GM21528 (cell line): ENCODE results near the gene SIGLEC1.

ENCODE experiments used
- ATAC-seq: cut with Tn5 transposase; IDR thresholded peaks from one replicate; pipeline ENCODE4 v1.9.1; 2021; ENCODE audit warnings: mild to moderate bottlenecking, moderate library complexity; ENCODE audit not compliant: unreplicated experiment, low FRiP score

The SIGLEC1 gene

DNA sequence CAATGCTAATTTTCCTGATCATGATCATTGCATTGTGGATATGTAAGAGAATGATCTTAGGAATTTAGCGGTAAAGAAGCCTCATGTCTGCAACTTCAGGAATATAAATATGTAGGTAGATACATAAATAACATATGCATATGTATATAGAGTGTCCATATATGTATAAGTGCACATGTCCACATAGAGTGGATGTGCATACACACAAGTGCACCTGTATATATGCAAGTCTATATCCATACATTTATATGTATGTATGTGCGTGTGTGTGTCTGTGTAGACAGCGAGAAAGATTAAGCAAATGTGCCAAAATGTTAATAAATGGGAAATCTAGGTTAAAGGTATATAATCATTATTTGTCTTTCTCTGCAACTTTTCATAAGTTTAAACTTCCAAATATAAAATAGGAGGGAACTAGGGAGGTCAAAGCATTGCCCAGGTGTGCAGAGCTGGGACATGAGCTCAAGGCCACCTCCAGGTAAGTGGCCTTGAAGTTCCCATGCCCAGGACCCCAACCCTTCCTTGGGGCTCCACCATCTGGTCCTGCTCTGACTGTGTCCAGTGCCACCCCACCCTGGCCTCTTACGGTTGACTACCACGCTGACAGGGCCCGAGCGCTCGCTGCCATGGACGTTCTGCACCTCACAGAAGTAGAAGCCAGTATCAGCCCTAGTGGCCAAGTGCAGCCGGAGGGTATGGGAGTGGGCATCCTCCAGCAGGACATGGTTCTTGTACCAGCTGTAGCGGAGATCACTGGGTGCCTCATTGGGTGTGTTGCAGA is 9.6 kb downstream of the SIGLEC1 start:
- no peak for ATAC-seq

DNA sequence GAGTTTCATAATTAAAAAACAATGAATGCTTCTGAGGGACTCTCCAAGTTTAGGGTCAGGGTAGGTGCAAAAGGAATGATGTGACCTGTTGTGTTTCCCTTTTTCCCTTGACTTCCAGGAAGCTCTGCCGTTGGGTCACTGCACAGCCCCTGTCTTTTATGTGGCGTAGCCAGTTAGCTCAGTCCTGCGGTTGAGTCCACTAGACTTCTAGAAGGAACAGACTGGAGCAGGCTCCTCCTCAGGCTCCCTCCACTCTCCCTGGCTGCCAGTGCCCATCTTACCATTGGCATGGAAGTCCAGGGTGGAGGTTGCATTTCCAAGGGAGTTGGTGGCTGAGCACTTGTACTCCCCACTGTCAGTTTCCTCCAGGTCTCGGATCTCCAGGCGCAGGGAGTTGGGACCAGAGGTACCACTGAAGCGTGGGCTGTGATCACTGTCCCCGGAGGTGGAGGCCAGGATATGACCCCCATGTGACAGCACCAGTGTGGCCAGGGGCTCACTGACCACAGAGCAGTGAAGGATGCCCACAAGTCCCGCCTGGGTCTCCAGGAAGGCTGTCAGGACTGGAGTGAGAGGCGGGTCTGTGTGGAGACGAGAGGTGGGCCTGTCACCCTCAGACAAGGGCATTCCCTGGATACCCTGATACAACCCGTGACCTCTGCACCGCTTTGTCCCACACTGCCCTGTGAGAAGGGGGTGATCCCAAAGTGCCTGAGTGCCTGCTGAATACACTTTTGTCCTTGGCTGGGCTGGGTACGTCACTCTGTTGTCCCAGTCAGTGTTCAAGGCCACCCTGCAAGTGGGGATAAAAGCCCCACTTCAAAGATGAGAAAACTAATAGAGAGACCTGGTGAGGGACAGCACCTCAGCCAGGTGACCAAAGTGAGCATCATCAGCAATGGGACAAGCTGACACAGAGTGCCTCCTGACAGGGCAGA is 11.1 kb downstream of the SIGLEC1 start:
- no peak for ATAC-seq

DNA sequence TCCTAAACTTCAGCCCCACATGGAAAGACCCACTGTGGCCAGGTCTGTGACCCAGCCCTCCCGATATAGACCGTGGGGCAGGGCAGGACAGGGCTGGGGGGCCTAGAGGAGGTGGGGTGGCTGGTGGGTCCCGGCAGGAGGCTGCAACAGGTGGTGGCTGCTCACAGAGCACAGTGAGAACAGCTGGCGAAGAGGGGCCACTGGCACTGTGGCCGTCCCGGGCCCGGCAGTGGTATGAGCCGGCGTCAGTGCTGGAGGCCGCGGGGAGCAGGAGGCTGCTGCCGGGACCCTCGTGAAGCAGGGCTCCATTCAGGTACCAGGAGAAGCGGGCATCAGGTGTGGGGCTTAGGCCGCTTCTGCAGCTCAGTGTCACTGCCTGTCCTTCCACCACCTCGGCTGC is 13.4 kb downstream of the SIGLEC1 start:
- no peak for ATAC-seq

DNA sequence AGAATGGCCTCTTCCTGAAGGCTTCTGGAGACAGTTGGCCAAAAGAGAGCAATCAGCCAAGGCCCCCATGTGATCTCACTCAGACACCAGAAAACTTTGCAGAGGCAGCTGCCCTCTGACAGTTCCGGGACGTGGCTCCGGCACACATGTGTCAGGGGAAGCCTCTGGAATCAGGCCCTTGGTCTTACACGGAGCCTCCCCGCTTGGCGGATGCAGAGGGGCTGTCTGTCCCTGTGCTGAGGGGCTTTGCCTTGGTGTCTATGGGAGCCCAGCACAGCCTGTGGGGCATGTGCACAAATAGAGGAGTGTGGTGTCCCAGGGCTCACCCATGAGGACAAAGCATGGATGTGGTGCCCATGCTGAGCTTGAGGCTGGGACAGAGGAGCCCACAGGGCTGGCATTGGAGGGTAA is 13.8 kb downstream of the SIGLEC1 start:
- ATAC-seq, result no peak

DNA sequence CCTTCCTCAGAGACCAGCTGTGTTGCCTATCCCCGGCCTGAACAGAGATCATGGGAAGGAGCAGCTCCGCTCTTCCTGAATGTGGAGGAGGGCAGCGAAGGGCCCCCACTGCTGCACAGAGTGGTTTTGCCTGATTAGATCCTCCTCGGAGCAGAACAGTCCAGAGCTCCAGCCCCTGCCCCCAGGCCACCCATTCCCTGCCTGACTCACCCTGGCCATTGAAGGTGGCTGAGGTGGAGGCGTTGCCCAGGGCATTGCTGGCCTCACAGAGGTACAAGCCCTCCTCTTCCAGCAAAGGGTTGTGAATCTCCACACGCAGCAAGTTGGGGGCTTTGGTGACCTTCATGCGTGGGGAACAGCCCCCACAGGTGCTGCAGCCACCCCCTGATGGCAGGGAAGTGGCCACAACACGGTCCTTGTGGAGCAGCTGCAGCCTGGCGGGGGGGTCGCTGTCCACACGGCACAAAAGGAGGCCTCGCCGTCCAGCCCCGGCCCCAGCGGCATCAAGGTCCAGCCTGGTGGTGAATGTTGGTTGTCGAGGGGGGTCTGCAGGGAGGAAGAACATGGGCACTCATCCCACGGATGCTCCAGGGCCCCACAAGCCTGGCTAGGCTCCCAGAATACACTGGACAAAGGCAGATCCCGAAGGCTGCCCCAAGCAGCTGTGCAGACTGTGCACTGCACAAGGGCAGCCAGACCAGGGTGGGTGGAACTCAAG is 14.7 kb downstream of the SIGLEC1 start:
- no peak for ATAC-seq

DNA sequence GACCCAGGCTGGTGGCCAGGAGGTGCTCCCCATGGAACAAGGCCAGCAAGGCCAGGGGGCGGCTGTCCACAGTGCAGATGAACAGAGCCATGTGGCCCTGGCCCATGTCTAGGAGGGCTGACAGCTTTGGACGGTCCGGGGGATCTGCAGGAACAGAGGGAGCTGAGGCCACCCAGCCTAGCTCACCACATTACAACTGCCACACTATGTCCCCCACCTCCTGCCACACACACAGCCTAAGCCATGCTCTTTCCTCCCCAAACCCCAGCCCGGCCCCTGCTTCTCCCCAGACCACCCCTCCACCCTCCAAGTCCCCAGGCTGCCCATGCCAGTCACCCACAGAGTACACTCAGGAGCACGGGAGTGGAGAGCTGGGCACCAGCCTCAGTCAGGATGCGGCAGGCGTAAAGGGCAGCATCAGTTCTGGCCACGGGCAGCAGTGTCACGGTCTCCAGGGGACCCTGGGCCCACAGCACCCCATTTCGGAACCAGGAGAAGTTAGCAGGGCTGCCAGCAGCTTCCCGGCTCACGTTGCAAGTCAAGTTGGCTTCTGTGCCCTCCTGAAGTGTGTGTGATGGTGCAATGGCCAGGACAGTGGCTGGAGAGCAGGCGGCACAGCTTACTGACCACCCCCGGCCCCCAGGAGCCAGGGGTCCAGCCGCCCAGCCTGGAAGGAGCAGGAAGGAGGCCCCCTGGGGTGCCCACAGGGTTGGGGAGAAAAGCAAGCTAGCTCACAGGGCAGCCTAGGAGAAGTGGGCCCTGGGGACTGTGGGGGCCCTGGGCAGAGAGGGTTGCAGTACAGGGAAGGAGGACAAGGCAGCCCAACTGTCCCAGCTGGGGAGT is 15.4 kb downstream of the SIGLEC1 start:
- ATAC-seq, result no peak

DNA sequence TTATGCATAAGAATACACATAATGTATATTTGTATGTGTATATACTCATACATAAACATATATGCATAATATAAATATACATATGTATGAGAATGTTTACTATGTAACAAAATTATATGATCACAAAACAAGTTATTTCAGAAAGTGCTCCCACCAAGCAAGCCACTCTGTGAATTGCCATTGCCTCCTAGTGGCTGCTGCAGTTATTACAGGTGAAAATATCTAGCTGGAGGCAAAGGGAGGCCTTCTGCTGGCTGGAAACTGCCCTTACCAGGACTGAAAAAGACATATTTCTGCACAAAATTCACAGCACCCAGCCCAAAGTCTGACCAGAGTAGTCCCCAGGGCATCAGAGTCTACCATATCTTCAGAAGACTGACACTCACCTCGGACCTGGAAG is 16.2 kb downstream of the SIGLEC1 start:
- no peak for ATAC-seq

DNA sequence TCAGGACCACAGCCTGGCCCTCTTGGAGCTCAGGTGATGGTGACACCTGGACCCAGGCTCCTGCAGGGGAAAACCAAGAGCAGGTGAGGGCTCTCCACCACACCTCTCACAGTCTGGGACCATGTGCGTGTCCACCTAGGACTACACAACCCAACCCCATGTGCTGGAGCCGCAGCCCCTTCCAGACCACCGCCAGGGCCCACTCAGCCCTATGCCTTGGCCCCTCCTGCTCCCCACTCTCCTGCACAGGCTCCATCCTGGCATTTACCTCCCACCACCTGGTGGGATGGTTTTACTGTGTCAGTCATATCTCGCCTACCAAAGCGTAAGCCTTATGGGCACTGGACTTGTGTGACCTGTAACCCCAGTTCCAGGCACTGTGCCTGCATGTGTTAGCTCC is 17.5 kb downstream of the SIGLEC1 start:
- no peak for ATAC-seq

DNA sequence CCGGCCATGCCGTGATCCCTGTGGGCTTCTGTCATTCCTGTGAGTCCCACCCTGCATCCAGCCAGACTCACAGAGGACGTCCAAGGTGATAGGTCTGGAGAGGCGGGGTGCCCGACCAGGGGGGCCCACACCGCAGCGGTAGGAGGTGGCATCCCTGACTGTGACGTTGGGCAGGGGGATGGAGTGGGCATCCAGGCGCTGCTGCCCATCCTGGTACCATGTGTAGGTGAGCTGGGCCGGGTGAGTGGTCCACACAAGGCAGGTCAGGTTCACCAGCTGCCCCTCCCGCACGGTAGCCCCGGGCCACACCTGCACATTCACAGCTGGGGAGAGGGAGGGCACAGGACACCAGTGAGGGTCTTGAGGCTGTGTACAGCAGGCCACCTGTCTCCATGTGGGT is 19.0 kb downstream of the SIGLEC1 start:
- no peak for ATAC-seq

DNA sequence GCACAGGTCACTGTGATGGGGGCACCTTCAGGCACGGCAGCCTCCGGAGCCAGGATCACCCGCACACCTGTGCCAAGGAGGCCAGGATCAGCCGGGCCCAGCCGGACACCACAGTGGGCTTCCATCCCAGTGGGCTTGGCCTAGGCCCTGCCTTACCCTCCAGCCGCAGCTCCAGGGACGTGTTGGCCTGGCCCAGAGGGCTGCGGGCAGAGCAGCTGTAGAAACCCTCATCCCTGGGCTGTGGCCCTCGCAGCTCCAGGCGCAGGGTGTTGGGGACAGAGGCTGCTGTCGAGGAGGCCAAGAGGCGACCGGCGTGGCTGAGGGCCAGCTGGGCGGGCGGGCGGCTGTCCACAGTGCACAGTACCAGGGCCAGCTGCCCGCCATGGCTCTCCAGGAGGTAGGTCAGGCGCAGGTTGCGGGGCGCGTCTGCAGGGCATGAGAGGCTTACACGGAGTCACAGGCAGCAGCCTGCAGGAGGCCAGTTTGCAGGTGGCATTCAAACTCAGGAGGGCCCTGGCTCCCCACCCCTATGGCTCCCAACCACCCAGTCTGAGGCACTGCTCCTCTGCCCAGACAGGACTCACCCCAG is 19.6 kb downstream of the SIGLEC1 start:
- ATAC-seq, result no peak

DNA sequence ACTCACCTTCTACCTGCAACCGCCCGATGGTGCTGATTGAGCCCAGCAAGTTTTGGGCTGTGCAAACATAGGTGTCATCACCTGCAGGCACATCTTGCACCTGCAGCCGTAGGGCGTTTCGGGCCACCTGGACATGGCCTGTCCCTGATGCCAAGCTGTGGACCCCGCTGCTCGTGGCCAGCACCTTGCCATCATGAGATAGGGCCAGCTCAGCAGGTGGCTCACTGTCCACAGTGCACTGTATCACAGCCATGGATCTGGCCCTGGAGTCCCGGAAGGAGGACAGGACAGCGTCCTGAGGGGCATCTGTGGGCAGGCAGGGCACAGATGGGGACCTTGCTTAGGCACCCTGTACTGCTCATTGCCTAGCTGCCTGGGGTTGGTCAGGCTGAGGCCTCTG is 20.5 kb downstream of the SIGLEC1 start:
- ATAC-seq, result no peak

DNA sequence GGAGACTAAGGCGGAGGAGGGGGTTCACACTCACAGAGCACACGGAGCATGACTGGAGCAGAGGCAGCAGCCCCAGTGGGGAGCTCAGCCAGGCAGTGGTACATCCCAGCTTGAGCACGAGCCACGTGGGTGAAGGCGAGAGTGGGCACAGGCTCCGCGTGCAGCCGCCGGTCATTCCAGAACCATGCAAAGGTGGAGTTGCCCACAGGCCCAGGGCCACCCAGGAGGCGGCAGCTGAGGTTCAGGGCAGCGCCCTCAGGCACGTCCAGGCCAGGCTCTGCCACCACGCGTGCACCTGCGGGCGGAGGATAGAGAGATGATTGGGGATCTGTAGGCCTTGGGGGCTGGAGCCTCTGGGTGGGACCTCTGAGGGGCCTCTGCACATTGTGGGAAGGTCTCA is 21.1 kb downstream of the SIGLEC1 start:
- ATAC-seq, result no peak

DNA sequence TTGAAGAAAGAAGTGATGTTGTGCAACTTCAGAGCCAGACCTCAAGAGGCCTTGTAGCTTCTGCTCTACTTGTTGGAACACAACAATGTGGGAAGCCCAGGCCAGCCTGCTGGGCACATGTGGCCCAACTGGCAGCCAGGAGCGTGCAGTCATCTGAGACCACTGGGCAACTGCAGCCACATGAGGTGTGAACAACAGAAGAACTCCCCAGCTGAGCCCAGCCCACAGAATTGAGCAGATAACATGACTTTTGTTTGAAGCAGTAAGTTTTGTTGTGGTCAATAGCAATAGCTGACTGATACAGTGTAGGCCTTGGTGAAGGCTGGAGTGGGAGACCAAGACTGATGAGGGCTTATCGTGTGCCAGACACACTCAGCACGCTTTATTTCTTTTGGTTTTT is 22.0 kb downstream of the SIGLEC1 start:
- no peak for ATAC-seq

DNA sequence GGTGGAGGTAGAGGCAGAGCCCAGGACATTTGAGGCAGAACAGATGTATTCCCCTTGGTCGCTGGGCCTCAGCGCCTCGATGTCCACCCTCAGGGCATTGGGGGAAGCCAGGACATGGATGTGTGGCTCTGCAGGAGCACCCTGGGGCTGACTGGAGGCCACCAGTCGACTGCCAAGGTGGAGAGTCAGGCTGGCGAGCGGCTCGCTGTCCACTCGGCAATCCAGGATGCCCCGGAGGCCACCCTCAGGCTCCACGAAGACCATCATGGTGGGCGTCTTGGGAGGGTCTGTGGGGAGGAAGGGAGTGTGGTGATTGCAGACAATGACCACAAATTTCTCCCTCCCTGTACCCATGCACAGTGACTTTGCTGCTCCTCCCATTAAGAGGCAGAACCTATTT is 22.4 kb downstream of the SIGLEC1 start:
- ATAC-seq, result no peak

DNA sequence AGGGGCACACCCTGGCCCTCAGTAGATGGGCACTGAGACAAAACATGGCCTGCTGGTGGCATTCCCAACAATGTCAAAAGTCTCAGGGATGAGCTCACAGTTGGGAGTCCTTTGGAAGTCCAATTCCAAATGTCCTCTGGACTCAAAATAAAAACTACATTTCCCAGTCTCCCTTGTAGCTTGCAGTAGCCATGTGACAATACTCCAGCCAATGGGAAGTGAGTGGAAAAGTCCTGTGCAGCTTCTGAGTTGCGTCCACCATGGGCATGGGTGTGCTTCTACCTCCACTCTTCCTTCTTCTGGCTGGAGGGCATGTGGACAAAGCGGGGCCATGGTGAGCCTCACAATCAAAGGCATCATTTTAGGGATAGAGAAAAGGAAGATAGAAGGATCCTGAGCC is 24.7 kb downstream of the SIGLEC1 start:
- no peak for ATAC-seq

DNA sequence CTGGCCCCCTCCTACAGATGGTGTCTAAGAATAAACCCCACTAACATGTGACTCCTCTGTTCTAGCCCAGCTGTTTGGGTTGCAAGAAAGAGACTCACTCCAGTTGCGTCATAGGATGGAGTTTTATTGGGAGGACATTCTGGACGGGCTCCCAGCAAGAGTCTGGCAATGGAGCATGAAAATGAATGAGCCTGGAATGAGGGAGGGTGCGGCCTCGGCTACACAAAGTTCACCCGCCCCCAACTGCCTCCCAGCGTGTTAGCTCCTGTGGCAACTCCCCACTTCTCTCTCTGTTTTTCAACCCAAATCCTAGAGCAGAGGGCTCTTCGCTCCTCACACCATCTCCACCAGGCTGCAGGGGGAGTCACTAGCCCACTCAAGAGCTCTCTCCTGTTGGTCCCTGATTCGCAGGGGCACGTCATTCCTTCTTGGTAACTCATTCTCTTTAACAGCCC is 25.5 kb downstream of the SIGLEC1 start:
- ATAC-seq, result no peak

DNA sequence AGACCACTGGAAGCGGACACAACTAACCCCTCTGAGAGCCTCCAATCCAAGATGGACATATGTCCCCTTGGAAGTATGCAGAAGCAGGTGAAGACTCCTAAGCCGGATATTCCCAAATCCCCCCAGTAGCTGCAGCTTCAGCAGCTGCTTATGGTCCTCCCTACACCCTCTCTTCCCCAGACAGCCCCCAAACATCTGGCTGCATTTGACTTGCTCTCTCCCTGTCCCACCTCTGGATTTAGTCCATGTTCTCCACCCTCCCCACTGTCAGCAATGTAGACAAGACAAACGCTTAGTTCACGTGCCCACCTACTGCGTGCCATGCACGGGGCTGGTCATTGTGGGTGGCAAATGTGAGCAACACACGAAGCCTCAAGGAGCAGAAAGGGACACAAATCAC is 26.0 kb downstream of the SIGLEC1 start:
- ATAC-seq, result no peak

DNA sequence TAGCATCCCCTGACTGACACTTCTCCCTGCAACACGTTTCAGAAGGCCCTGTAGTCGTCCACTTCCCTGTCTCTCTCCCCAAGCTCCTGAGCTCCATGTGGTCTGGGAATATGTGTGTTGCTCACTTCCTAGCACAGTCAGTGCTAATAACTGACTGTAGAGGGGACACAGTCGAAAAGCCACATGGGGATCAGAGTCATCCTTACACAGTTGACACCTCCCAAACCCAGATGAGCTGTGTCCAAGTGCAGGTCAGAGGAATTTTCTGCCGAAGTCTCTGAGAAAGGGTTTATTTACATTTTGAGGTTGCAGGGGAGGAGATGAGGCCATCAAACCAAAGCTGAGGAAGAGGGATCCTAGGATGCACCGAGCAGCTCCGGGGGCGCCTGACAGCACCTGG is 27.1 kb downstream of the SIGLEC1 start:
- ATAC-seq, result no peak

DNA sequence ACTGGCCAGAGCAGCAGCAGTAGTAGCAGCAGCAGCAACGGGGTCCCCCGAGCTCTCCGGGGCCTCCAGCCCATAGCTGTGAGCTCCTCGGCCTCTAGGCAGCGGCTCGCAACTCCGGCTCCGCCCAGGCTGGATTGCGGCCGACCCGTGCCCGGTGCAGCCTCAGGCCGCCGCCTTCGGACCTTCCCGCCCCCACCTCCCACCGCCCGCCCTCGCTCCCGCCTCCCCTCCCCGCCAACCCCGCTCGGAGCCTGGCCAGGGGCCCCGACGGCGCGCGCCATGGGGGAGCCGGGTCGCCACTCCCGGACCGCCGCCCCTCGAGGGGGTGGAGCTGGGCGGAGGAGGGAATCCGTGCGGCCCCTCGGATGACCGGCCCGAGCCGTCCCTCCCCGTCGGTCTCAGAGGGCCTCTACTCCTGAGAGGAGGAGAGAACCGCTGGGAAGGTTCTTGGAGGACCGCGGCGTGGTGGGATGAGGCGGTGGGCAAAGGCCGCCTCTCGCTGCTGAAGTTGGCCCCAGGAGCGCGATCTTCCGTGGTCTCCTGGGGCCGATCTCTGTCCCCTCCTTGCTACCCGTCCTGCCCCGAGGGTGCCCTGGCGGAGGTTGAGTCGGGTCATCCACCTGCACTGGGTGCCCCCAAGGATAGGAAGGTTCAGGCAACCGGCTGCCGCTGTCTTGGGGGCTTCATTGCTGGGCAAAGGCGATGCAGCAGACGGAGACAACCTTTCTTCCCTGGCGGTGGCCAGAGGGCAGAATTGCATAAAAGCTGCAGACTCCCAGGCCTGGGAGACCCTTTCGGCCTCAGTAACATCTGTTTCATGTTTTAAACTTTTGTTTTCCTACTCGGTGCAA is 30.2 kb downstream of the SIGLEC1 start, which contains the start of gene ADAM33:
Gene ADAM33, minus strand, starts transcription at position 80 of the 851 bp plus-strand sequence. Its CDS starts 6 bp downstream, at position 74.
- no peak for ATAC-seq
